GM23338 (cell line): Measurements from ENCODE around the gene NKX2-4. TPM values are rescaled to one million over a fixed set of nuclear protein-coding genes. Genes with fewer than 3 reads are reported as not detected.
A peak's percentile ranks its signal among the peaks of the same experiment; 100 is the strongest.

Source experiments
- ATAC-seq: fragments of 200-7000 bp; cut with Tn5 transposase; 3 replicates; pipeline ENCODE4 v1.9.1; 2020
- DNase-seq: peaks from one replicate; pipeline ENCODE4 v3.0.0-alpha.2; 2015; ENCODE audit warnings: low spot score
- H2AFZ ChIP-seq: fragments of 200-600 bp; sonication (generic); 2 replicates; pipeline ENCODE4 v1.8.0; 2016; ENCODE audit warnings: antibody characterized with exemption, mild to moderate bottlenecking, moderate library complexity
- H3F3A ChIP-seq: fragments of 200-600 bp; sonication (generic); replicated peaks from 2 replicates; pipeline ENCODE4 v1.8.0; 2017; ENCODE audit warnings: antibody characterized with exemption, mixed run types, low read depth
- H3K27ac ChIP-seq: fragments of 200-600 bp; sonication (generic); 2 replicates; pipeline ENCODE4 v1.6.1; 2016; ENCODE audit warnings: low read depth
- H3K27me3 ChIP-seq: fragments of 200-600 bp; sonication (generic); 2 replicates; pipeline ENCODE4 v1.8.0; 2016; ENCODE audit warnings: mild to moderate bottlenecking, mixed run types, moderate library complexity; ENCODE audit not compliant: insufficient read depth
- H3K36me3 ChIP-seq: fragments of 200-600 bp; sonication (generic); 2 replicates; pipeline ENCODE4 v1.8.0; 2016; ENCODE audit warnings: mild to moderate bottlenecking; ENCODE audit not compliant: insufficient read depth
- H3K4me1 ChIP-seq: fragments of 200-600 bp; sonication (generic); 2 replicates; pipeline ENCODE4 v1.8.0; 2016; ENCODE audit warnings: mild to moderate bottlenecking, moderate library complexity; ENCODE audit not compliant: insufficient read depth
- H3K4me2 ChIP-seq: fragments of 200-600 bp; sonication (generic); 2 replicates; pipeline ENCODE4 v1.7.1; 2017; ENCODE audit warnings: mixed run types
- H3K4me3 ChIP-seq: fragments of 200-600 bp; sonication (generic); 2 replicates; pipeline ENCODE4 v1.6.1; 2016; ENCODE audit warnings: mixed run types
- H3K79me2 ChIP-seq: fragments of 200-600 bp; sonication (generic); replicated peaks from 2 replicates; pipeline ENCODE4 v1.8.0; 2017; ENCODE audit warnings: mild to moderate bottlenecking; ENCODE audit not compliant: insufficient read depth
- H3K9me2 ChIP-seq: fragments of 200-600 bp; sonication (generic); 2 replicates; pipeline ENCODE4 v1.8.0; 2017; ENCODE audit not compliant: insufficient read depth
- H4K20me1 ChIP-seq: fragments of 200-600 bp; sonication (generic); replicated peaks from 2 replicates; pipeline ENCODE4 v1.8.0; 2017; ENCODE audit warnings: mild to moderate bottlenecking; ENCODE audit not compliant: insufficient read depth
- H3K27ac Mint-ChIP-seq: 2 replicates; pipeline ENCODE4 v1.8.0; 2020; ENCODE audit warnings: inconsistent platforms, mild to moderate bottlenecking, moderate library complexity, mixed read lengths
- H3K27me3 Mint-ChIP-seq: 3 replicates; pipeline ENCODE4 v1.8.0; 2022; ENCODE audit warnings: low read depth, mild to moderate bottlenecking, moderate library complexity, mixed read lengths, inconsistent platforms; ENCODE audit not compliant: insufficient read depth, poor library complexity
- H3K36me3 Mint-ChIP-seq: 3 replicates; pipeline ENCODE4 v1.8.0; 2021; ENCODE audit warnings: low read depth, mild to moderate bottlenecking, inconsistent platforms, moderate library complexity, mixed read lengths
- H3K4me1 Mint-ChIP-seq: 3 replicates; pipeline ENCODE4 v1.8.0; 2020; ENCODE audit warnings: mild to moderate bottlenecking, inconsistent platforms, mixed read lengths
- H3K4me3 Mint-ChIP-seq: 3 replicates; pipeline ENCODE4 v1.8.0; 2021; ENCODE audit warnings: moderate library complexity, mild to moderate bottlenecking, inconsistent platforms, mixed read lengths
- H3K9me3 Mint-ChIP-seq: 3 replicates; pipeline ENCODE4 v1.8.0; 2020; ENCODE audit warnings: moderate library complexity, mild to moderate bottlenecking, inconsistent platforms, mixed read lengths
- CREB1 ChIP-seq: fragments of 250-450 bp; sonication (Bioruptor Pico); IDR thresholded peaks from 2 replicates; pipeline ENCODE4 v1.5.0; 2020; ENCODE audit warnings: low read depth, mild to moderate bottlenecking, moderate library complexity
- CTCF ChIP-seq, 2 experiments: fragments of 200-600 bp in 1 of 2; sonication (generic) in 1 of 2; conservative IDR thresholded peaks; 2 replicates each; pipeline versions ENCODE4 v1.5.1 to v1.6.1; 2016 to 2017; ENCODE audit warnings: antibody characterized with exemption in 2 of 2, low read depth in 2 of 2, mild to moderate bottlenecking in 2 of 2, moderate library complexity in 1 of 2
- EZH2 ChIP-seq: fragments of 200-600 bp; sonication (generic); IDR thresholded peaks from one replicate; pipeline ENCODE4 v1.8.0; 2017; ENCODE audit warnings: antibody characterized with exemption, mild to moderate bottlenecking, low read depth; ENCODE audit not compliant: unreplicated experiment
- JUNB ChIP-seq: IDR thresholded peaks from one replicate; pipeline ENCODE4 v1.6.1; 2016; ENCODE audit warnings: antibody characterized with exemption; ENCODE audit not compliant: unreplicated experiment
- POLR2AphosphoS5 ChIP-seq: IDR thresholded peaks from 2 replicates; pipeline ENCODE4 v1.6.1; 2016; ENCODE audit warnings: antibody characterized with exemption, low read depth
- STAT1 ChIP-seq: IDR thresholded peaks from one replicate; pipeline ENCODE4 v1.6.1; 2016; ENCODE audit warnings: antibody characterized with exemption; ENCODE audit not compliant: unreplicated experiment
- ZNF114 ChIP-seq: fragments of 250-450 bp; sonication (Bioruptor Pico); IDR thresholded peaks from 2 replicates; pipeline ENCODE4 v1.5.0; 2020; ENCODE audit warnings: mild to moderate bottlenecking, moderate library complexity
- ZNF331 ChIP-seq: fragments of 250-450 bp; sonication (Bioruptor Pico); IDR thresholded peaks from 2 replicates; pipeline ENCODE4 v1.5.0; 2020; ENCODE audit warnings: low read depth, mild to moderate bottlenecking, moderate library complexity
- polyA plus RNA-seq: library from polyadenylated mRNA; unstranded; fragments of >200 nt; fragmentation: Nextera tagmentation; extraction: Ambion mirVana; gene quantifications from 2 replicates; pipeline ENCODE4 v1.2.1, GENCODE V29; 2016
- total RNA-seq: library from RNA; depleted of rRNA; stranded (reverse); fragments of >200 nt; shearing (Covaris generic); gene quantifications from 2 replicates; pipeline ENCODE4 v1.2.3, GENCODE V29; 2014
- TF ChIP-seq, protein P1 (sequence below): IDR thresholded peaks from one replicate; pipeline ENCODE4 v1.6.1; 2018; ENCODE audit warnings: antibody characterized with exemption; ENCODE audit not compliant: unreplicated experiment

The NKX2-4 gene
- total and polyA plus RNA-seq, 2 experiments from 2014 or later = 0.61 to 2.1 TPM

- Histone ChIP-seq H4K20me1 (peaks cover 24% of the 10 kb centered on the region), H3K4me1 (peaks cover 40% of the 10 kb centered on the region), H3K27ac (no peak overlapping the region), H3K9me2 (no peaks in the 10 kb centered on the region), H2AFZ (no peak overlapping the region), H3F3A (0 out of 2 replicates have a peak, but pooled peaks cover 4% of the 10 kb centered on the region), H3K27me3 (peaks cover 69% of the 10 kb centered on the region), H3K79me2 (no peaks in the 10 kb centered on the region), H3K4me3 (peak overlapping the region; percentile 57), H3K4me2 (peak overlapping the region; percentile 81), H3K36me3 (no peaks in the 10 kb centered on the region)
- Mint-ChIP-seq H3K27ac (no peak overlapping the region), H3K27me3 (peaks cover 50% of the 10 kb centered on the region), H3K36me3 (peaks cover 19% of the 10 kb centered on the region), H3K4me3 (peak overlapping the region; percentile 76), H3K9me3 (peaks cover 5% of the 10 kb centered on the region; the same call in 2 of the 3 replicates), H3K4me1 (peaks cover 21% of the 10 kb centered on the region)
- ATAC-seq = peak; percentile 76
- TF ChIP-seq CREB1 (CRISPR knock-in tag) (peak; percentile 7; the same call in 1 of the 2 replicates), JUNB (no peak), EZH2 (peak; percentile 20), POLR2AphosphoS5 (no peak), CTCF (conservative IDR thresholded peaks at IDR 0.05; ENCODE audit: low read depth in 2 of 2) (no peak)
- DNase-seq = peak; percentile 68
These were observed 5.9 kb downstream of the NKX2-4 start for GRCh38 chr20:21391185-21391971.

GRCh38 chr20:21390768-21391167 lies 6.6 kb downstream of the NKX2-4 start:
- H3K36me3 Mint-ChIP-seq = peaks cover 22% of the 10 kb centered on the region
- Histone ChIP-seq H3K4me1 (peaks cover 40% of the 10 kb centered on the region), H3K36me3 (no peaks in the 10 kb centered on the region), H3K79me2 (no peaks in the 10 kb centered on the region), H3F3A (0 out of 2 replicates have a peak, but pooled peaks cover 4% of the 10 kb centered on the region), H3K27ac (no peak overlapping the region), H3K9me2 (no peaks in the 10 kb centered on the region), H4K20me1 (peaks cover 26% of the 10 kb centered on the region), H3K4me3 (peak overlapping the region; percentile 57), H3K27me3 (peaks cover 63% of the 10 kb centered on the region), H3K4me2 (peak overlapping the region; percentile 81), H2AFZ (no peak overlapping the region)
- H3K4me1 Mint-ChIP-seq = peaks cover 21% of the 10 kb centered on the region
- H3K27me3 Mint-ChIP-seq = peaks cover 46% of the 10 kb centered on the region
- no peak overlapping the region for H3K27ac Mint-ChIP-seq
- TF ChIP-seq ZNF331 (no peak), STAT1 (no peak), CREB1 (CRISPR knock-in tag) (no peak)
- ATAC-seq = peak; percentile 40
- peak; percentile 47 for DNase-seq
- peaks cover 5% of the 10 kb centered on the region; the same call in 2 of the 3 replicates for H3K9me3 Mint-ChIP-seq
- H3K4me3 Mint-ChIP-seq = peak overlapping the region; percentile 71

GRCh38 chr20:21389368-21389767 lies 8.0 kb downstream of the NKX2-4 start:
- Mint-ChIP-seq H3K27ac (no peak overlapping the region), H3K4me3 (no peak overlapping the region), H3K27me3 (peaks cover 34% of the 10 kb centered on the region), H3K4me1 (peaks cover 15% of the 10 kb centered on the region; the same call in 2 of the 3 replicates), H3K9me3 (no peaks in the 10 kb centered on the region), H3K36me3 (peaks cover 18% of the 10 kb centered on the region; the same call in 2 of the 3 replicates)
- H3K4me1 ChIP-seq = peaks cover 40% of the 10 kb centered on the region
- H3K27ac ChIP-seq = no peak overlapping the region
- H3K27me3 ChIP-seq = peaks cover 49% of the 10 kb centered on the region
- H3K79me2 ChIP-seq = no peaks in the 10 kb centered on the region
- no peak for DNase-seq
- TF ChIP-seq ZNF331 (no peak), ZNF114 (CRISPR knock-in tag) (no peak), CTCF (conservative IDR thresholded peaks at IDR 0.05; ENCODE audit: low read depth in 2 of 2) (no peak)
- TF ChIP-seq, protein P1, sequence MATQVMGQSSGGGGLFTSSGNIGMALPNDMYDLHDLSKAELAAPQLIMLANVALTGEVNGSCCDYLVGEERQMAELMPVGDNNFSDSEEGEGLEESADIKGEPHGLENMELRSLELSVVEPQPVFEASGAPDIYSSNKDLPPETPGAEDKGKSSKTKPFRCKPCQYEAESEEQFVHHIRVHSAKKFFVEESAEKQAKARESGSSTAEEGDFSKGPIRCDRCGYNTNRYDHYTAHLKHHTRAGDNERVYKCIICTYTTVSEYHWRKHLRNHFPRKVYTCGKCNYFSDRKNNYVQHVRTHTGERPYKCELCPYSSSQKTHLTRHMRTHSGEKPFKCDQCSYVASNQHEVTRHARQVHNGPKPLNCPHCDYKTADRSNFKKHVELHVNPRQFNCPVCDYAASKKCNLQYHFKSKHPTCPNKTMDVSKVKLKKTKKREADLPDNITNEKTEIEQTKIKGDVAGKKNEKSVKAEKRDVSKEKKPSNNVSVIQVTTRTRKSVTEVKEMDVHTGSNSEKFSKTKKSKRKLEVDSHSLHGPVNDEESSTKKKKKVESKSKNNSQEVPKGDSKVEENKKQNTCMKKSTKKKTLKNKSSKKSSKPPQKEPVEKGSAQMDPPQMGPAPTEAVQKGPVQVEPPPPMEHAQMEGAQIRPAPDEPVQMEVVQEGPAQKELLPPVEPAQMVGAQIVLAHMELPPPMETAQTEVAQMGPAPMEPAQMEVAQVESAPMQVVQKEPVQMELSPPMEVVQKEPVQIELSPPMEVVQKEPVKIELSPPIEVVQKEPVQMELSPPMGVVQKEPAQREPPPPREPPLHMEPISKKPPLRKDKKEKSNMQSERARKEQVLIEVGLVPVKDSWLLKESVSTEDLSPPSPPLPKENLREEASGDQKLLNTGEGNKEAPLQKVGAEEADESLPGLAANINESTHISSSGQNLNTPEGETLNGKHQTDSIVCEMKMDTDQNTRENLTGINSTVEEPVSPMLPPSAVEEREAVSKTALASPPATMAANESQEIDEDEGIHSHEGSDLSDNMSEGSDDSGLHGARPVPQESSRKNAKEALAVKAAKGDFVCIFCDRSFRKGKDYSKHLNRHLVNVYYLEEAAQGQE = no peak
- ATAC-seq = no peak
- H3F3A ChIP-seq = 0 out of 2 replicates have a peak, but pooled peaks cover 4% of the 10 kb centered on the region
- no peak overlapping the region for H3K4me2 ChIP-seq
- peaks cover 22% of the 10 kb centered on the region for H4K20me1 ChIP-seq
- H2AFZ ChIP-seq = no peak overlapping the region
- H3K9me2 ChIP-seq = no peaks in the 10 kb centered on the region
- H3K36me3 ChIP-seq = no peaks in the 10 kb centered on the region
- no peak overlapping the region for H3K4me3 ChIP-seq
